A549 (cell line): Measurements from ENCODE around the gene CDH4.

Experiments used
- MAFK ChIP-seq: fragments of 450-650 bp; IDR thresholded peaks from 2 replicates; pipeline ENCODE4 v1.6.1; 2014; ENCODE audit not compliant: partially characterized antibody
- TP53 ChIP-seq: fragments of 250-450 bp; sonication (Bioruptor Pico); IDR thresholded peaks from 2 replicates; pipeline ENCODE4 v1.5.0; 2021; ENCODE audit warnings: mild to moderate bottlenecking, moderate library complexity

DNA sequence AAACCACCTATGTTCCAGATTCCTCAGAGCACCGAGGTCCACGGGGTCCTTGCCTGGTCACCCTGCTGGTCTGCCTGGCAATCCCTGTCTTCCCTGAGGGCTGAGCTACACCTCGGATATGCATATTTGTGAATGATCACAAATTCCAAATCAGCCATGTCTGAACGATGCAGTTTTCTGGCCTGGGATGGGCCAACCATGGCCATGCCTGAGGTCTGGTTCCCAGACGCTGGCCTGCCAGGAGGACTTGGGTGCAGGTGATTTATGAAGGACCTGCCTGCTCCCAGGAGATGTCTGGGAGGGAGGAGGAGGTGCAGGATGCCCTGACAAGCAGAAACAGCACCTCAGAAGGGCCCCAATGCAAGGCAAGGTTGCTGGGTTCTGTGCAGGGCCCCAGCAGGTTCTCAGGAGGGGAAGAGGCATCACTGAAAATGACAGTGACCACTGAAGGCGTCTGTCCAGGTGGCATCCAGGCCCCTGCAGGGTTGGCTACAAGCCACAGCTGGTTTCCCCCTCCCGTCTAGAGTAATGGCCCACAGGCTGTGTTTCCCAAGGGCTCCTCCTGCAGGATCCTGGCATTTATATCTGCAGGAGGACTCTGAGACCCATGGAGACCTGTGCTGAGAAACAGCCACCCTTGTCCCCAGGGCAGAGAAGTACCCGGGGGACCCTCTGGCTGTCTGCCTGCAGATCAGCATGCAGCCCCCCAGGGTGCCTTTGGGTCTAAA is 608.4 kb downstream of the CDH4 start:
- TF ChIP-seq MAFK (no peak), TP53 (CRISPR knock-in tag) (no peak)
